Stimulated activated CD8-positive, alpha-beta memory T cell treated with anti-CD3 and anti-CD28 coated beads, Interleukin-15, amount 100 ng/mL, for 4 hours (primary cell): ENCODE measurements around the gene SYNE3.

Source experiments
- DNase-seq, 2 donors: peaks; one replicate each; pipeline ENCODE4 v3.0.0-alpha.2; 2020; ENCODE audit warnings: low read depth in 2 of 2

SYNE3 gene

DNA sequence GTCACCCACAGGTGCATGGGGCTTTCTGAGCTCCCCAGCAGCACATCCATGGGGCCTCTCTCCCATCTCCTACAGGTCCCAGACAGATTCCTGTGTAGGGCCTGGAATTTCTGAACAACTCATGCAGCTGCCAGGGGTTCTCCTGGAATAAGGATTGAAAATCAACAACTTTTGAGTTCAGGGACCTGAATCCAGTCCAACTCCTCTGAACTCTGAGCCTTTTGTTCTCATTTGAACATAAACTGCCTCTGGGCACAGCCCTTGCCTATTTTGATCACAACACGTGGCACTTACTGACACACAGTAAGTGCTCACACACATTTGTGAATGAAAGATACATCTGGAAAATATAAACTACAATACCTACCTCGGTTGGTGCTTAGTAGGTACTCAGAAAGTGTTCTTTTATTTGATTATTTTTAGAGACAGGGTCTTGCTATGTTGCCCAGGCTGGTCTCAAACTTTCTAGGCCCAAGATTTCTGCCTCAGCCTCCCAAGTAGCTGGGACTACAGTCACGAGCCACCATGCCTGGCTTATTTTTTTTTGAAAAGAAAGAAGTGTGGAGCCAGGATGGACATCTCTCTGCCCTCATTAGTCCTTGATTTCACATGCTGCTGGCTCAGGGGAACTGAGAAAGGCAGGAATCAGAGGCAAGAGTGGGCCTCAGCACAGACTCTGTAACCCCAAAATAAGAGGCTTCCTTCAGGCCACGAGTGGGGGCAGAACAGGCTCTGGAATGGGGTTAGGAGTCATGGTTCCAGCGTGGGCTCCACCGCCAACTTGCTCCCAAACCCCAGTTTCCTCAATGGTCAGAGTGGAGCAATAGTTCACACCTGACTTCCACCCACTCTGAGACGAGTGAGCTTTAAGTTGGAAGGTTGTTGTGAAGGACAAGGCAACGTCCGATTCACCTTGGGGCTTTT is 27.0 kb downstream of the SYNE3 start:
- no peak for DNase-seq

DNA sequence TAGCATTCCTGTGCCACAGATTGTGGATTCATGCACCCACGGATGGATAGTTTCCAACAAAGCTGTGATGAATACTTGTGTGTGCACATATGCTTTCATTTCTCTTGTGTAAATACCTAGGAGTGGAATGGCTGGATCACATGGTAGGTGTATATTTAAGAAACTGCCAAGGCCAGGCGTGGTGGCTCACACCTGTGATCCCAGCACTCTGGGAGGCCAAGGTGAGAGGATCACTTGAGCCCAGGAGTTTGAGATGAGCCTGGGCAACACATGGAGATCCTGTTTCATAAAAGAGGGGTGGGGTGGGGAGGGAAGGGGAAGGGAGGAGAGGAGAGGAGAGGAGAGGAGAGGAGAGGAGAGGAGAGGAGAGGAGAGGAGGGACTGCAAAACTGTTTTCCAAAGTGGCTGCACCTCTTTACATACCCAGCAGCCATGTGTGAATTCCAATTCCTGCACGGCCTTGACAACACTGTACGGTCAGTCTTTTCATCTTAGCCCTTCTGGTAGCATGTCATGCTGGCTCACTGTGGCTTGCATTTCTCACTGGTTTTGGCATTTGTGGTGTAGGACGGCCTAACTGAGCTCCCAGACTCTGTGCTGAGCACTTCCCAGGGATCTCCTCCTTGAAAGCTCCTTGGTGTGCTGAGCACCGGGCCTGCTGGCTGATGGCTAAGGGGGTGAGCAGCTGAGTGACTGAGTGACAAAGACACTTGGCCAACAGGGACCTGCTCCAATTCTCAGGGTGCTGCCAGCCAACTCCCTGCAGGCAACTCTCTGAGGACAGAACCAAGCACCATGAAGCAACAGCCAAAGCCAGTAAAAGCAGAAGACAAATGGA is 27.9 kb downstream of the SYNE3 start:
- DNase-seq: no peak

DNA sequence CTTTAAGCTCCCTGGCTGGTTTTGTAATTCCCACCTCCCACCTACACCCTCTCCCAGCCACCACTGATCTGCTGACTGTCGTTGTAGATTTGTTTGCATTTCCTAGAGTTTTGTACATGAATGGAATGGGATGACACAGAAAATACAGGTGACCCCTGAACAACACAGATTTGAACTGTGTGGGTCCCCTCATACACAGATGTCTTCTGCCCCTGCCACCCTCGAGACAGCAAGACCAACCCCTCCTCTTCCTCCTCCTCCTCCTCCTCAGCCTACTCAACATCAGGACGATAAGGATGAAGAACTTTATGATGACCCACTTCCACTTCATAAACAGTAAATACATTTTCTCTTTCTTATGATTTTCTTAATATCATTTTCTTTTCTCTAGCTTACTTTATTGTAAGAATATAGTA is 28.8 kb downstream of the SYNE3 start:
- no peak for DNase-seq

DNA sequence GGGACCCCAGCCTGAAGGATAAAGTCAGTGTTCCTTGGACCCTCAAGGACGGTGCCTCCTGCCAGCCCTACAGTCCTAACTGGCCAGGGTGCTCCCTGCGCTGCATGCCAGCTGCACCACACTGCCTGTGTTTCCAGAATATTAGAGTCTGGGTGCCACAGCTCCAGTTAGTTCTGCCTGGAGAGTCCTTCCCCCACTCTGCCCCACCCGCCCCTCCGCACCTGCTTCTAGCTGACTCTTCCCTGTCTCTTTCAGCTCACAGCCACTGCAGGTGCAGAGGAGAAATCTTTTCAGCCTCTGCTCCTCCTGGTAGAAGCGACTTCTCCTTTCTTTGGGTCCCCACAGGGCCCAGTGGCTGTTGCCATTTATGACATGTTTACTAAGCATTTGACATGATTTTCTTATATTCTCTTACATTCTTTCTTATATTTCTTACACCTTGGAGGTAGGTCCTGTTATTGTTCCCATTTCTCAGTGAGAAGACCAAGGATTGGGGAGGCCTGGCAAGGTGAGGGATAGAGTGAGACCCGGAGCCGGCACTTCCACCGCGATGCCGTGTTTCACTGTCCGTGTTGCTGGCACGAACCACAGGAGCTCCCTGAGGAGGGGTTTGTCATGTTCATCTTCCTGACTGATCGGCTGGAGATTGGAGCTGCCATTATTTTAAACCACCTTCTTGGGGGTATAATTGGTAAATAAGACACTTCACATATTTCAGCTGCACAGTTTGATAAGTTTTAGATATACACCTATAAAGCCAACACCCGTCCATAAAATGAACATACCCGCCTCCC is 29.4 kb downstream of the SYNE3 start:
- no peak for DNase-seq

DNA sequence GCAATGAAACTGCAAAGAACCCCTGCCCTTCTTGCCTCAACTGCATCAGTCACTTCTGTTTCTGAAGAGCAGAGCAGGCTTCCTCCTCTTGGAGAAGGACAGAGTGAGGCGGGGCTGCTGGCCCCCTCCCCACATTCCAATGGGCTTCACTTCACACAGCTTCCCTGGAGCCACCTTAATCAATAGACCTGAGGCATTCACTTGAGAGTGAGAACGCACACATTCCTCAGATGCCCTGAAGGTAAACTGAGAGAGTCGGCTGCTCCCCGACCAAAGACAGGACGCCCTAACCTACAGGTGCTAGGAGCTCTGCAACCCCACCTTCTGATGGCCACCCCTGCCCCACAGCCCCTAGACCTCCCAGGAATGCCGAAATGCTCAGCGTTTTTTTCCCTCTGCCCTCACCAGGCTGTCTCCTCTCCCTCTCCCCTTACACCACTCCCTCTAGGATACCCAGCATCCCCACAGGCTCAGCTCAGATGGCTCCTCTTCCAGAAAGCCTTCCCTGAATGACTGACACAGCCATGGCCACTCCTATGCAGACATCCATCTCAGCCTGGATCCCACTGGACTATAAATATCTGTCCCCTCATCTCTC is 31.1 kb downstream of the SYNE3 start:
- no peak for DNase-seq

DNA sequence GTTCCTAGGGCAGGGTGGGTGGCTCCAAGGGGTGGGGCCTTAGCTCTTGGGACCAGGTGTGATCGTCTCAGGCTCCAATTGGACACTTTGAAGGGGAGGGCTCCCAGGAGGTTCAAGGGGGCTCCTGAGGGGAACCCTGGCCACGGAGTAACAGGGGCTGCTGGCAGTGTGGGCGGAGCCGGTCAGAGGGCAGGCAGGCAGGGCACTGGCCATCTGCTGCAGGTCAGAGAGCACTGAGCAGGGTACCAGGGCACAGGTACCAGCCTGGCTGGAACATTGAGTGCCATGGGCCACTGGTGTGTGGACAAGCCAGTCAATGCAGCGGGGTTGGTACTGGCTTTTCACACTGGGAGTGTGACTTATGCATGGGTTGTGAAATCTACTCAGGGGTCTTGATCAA is 32.2 kb downstream of the SYNE3 start:
- no peak for DNase-seq

DNA sequence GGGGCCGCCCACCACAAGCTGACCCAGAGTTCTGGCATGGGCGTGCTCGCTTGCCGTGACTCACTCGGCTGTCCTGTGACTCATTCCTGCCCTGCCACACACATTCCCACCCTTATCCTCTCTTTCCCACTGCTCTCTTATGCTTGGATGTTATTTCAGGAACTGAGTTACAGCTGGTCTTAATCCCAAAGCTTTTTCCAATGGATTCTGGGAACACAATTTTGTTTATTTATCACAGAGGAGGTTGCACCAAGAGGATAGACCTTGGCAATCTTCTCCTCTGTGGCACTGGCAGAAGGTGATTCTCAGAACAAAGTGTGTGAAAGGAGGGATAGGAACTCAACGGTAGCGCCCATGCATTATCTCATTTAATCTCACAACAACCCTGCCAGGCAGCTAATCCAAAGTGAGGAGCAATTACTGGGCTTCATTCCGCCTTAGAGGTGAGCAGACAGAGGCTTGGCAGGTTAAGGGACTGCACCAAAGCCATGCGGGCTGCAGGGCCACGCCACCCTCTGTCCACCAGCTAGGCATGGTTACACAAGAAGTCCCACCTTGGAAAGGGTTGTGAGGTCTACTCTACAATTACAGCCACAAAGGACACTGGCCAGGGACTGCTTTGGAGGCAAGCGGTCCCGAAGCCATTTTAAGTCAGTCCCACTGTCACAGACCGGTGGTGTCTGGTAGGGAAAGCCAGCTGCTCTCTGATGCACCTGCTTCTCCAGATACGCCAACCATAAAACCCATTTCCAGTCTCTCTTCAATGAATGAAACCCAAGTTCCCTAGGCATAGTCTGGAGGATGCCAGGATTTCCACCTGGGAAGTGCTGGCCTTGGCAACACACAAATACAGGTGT is 32.9 kb downstream of the SYNE3 start:
- no peak for DNase-seq

DNA sequence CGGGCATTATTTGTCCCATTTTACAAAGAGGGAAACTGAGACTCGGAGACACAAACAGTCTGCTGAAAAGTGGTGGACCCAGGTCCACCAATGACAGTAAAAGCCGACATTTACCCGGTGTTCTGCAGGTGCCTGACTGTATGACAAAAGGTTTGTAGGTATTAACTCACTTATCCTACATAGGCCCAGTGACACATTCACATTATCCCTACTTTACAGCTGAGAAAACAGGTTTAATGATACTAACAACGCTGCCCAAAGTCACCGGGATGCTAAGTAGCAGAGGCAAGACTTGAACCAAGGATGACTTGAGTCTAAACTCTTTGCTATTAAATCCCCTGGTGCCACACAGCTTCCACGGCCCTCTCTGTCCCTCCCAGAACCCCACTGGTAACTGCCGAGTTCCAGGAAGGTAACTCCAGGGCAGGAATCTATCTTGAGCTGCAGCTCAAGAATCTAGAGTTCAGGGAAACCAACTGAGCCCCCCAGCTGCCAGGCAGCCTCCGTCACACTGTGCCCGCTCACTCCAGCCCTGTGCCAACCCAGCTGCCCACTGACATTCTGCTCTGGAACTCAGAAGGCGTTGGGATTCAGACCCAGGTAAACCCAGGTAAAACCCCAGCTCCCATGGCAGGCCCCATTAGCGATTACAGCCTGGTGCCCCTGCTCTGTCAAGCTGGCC is 33.7 kb downstream of the SYNE3 start:
- no peak for DNase-seq

DNA sequence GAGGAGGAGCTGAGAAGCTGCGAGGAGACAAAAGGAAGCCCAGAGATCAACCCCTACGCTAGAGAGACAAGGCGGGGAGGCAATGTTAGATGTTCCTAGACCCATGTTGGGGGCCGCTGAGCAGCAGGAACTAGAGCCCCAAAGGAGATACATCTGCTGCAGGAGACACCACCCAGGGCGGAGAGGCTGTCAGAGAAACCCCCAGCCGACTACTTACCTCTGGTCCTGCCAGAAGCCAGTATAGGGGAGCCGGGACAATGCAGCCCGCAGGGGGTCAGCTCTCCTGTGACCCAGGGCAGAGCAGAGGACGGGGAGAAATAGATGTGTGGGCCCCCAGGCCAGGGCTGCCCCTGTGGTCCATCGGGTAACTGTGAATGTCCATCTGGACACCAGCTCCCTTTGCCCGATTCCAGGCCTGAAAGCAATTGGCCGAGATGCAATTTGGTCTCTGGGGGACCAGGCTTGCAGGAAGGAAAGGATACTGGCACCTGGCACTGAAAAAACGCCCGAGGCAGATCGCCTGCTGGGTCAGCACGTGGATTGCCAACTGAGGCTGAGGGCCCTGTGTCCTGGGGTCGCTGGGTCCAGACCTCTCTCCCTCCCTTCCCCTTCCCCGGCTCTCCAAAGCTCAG is 34.9 kb downstream of the SYNE3 start:
- DNase-seq: no peak

DNA sequence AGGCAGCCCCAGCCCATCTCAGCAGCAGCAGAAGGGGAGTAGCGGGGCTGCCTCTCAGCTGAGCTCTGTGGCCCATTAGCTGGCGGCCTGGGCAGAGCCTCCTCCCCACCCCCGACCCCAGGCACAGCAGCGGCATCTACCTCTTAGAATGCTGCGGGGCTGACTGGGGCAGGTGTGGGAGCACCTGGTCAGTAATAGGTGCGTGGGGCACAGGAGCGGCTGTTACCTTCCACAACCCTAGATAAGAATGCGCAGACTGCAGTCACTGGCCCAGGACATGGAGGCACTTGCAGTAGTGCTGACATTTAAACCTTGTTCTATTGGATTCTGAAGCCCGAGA is 35.6 kb downstream of the SYNE3 start:
- DNase-seq: no peak

DNA sequence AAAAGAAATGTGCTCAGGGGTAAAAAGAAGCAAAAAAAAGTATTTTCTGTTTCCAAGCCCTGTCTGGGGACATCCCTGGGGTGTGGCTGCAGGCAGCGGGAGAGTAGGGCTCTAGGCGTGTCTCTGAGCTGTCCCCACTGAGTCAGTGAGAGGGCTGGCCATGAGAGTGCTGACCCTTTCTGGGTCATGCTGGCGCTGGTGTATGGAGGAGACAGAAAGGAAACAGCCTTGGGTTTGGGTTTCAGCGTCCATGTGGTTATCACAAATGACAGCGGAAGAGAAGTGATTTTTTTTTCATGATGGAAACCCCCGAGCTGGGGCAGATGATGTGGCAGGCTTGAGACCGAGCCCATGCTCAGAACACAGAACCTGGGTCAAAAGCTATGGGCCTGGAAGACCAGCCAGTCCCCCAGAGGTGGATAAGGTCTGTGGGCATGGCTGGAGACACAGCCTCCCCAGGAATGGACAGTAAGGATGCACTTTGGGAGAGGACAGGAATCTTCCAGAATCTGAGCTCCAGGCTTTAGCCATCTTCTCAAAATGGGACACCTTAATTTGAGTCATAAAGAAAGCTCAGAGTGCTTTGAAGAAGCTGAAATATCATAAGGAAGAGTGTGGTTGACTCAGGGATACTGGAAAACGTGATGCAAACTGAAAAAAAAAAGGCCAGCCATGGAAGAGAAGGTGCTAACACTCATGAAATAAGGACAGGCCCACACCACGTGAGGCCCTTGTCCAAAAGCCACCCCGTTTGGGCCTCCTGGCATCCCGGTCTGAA is 36.2 kb downstream of the SYNE3 start:
- peak; percentile 6 to 20 for DNase-seq

DNA sequence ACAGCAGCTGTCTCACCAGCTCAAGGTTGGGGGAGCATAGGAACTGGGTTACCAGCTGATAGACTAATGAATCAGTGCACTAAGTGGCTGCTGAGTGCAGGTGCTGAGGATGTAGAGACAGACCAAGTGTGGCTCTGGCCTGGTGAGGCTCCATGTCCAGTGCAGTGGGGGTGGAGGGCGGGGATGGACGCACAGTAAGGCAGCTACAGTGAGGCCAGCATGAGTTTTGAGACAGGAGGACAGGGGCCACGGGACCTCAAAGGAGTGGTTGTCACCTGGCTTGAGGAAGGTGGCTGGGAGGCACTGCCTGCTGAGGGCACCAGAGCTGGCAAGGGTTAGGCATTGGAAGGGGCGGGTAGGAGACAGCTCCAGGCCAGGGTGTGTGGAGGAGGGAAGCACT is 37.0 kb downstream of the SYNE3 start:
- DNase-seq: no peak

DNA sequence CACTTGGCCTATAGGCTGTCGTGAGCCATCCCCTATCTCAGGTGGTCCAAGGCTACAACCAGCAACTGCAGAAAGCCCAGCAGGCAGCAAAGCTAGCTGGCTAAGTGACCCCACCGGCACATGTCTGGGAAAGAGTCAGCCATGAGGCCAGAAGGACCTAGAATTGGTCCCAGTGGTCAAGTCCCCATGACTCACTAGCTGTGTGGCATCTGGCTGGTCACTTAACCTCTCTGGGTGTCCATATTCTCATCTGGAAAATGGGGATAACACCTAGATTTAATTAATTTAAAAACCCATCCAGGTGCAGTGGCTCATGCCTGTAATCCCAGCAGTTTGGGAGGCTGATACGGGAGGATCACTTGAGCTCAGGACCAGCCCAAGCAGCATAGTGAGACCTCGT is 37.6 kb downstream of the SYNE3 start:
- no peak for DNase-seq

DNA sequence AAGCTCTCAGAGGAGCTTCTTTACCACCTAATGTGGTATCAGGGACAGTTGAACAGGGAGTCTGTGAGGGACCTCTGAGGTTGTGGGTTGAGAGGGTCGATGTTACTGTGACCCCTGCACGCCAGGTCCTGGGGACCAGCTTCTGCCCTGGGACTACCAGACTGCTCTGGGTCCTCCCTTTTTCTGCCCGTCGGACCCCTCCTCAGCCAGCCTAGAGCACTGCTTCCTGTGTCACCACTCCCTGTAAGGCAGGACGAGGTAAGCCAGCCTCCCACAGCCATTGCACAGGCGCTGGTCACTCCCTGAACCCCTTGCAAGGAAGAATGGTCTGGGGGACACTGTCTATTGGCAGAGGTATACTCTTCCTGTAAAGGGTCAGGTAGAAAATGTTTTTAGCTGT is 38.1 kb downstream of the SYNE3 start:
- no peak for DNase-seq

DNA sequence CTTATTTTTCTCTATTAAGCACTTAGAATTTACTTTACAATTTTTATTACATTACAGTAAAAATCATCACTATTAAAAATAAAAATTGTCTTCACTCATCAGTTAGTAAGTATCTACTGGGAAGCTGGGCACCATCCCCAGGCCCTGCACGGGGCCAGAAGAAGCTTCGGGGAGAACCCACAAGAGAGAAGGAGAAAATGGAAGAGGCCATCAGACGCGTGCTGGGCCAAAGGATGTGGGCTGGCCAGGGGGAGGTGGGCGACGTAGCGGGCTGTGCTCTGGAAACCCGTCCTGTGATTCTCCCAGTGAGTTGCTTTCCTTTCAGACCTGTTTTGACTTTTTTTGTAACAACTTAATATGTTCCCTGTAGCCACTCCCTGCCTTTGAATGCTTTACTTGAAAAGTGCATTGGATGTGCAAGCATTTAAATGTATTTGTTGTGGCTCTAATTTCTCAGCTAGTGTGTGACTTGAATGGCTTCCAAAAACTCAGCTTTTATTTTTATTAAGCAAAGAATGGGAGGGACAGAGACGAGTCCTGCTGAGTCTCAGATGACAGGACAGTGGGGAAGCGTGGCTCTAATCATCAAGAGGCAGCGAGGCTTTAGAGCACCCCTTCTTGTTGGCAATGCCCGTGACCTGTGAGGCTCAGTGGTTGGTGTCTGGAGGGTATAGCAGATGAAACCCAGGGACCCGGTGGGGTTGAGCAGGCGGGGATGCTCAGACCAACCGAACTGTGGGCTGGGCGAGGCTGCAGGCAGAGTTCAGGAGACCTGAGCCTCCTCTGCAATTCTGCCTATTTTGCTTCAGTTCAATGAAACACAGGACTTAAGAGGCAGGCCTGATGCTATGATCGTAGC is 38.8 kb downstream of the SYNE3 start:
- no peak for DNase-seq

DNA sequence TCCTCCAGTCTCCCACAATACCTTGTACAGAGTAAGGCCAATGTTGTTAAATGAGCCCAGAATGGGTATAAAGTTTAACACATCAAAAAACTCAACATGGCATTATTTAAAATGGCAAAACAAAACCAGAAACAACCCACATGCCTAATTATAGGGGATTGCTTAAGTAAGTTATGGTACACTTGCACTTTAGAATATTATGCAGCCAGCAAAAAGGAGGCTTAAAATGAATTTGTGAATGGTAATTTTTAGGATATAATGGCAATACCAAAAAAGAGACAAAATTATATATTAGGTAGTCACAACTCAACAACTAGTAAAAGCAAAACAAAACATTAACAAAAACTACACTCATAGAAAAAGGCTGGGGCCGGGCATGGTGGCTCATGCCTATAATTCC is 39.7 kb downstream of the SYNE3 start:
- DNase-seq: no peak

DNA sequence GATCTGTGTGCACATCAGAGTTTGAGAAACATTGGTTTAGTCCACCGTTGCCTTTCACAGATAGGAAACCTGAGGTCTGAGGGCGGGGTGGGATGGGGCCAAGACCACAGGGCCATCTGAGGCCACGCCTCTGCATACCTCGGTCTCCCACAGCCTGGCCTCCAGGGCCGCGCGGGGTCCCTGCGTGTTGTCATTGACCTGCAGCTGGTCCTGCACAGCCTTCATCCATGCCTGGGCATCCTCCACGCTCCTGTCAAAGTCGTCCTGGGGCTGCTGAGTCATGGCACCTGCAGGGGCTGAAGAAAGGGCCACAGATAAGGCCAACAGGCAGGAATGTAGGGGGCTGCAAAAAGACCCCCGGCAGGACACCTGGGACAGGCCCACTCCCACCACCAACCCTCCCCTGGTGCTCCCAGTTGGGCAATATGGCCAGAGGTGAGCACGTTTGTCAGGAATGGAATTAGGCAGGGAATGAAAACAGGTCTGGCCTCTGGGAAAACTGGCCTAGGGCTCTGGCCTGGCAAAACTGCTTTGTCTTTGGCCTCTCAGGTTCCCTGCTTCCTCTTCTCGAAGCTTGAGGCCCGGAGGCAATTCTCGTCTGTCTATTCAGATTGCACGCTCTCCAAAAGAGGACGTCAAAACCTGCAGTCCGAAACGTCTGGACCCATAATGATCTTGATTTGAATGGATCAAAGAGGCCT is 40.8 kb downstream of the SYNE3 start:
- DNase-seq: no peak
